Measurements from ENCODE around the gene EML4.
"Not testable (repeated sequence)": the region's sequence is repeated elsewhere in the genome, so short reads cannot be mapped to it uniquely, and the experiment has no call there.

The EML4 gene

DNA sequence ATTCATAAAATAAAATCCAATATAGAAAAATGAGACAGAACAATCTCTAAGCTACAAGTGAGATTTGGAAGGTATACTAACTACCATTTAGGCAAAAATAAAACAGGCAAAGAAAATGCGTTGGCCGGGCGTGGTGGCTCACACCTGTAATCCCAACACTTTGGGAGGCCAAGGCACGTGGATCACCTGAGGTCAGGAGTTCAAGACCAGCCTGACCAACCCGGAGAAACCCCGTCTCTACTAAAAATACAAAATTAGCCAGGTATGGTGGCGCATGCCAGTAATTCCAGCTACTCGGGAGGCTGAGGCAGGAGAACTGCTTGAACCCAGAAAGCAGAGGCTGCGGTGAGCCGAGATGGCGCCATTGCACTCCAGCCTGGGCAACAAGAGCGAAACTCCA lies 178.4 kb downstream of the EML4 start:
- FAIRE-seq; DNase-seq (ENCODE audit: low spot score): not testable (repeated sequence)

DNA sequence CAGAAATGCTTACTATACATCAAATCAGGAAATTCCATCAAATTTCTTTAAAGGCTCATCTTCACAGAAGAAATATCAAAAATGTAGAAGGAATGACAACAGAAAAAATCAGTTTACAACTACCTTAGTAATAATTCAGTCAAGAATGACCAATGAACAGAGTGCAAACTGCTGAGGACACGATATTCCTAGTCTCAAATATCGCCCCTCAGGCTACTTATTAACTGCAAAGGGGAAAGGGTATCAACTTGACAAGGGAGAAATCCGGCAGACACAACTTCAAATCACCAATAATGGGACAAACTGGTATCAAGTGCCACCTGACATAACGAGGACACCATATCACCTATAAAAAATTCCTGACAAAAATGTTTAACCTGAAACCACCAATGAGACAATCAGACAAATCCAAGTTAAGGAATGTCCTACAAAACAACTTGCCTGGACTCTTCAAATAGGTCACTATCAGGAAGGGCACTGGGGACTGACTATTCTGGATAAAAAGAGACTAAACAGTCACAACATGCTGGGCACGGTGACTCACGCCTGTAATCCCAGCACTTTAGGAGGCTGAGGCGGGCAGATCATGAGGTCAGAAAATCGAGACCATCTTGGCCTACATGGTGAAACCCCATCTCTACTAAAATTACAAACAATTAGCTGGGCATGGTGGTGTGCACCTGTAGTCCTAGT lies 179.1 kb downstream of the EML4 start:
- FAIRE-seq: no peak
- DNase-seq (ENCODE audit: low spot score): no peak

DNA sequence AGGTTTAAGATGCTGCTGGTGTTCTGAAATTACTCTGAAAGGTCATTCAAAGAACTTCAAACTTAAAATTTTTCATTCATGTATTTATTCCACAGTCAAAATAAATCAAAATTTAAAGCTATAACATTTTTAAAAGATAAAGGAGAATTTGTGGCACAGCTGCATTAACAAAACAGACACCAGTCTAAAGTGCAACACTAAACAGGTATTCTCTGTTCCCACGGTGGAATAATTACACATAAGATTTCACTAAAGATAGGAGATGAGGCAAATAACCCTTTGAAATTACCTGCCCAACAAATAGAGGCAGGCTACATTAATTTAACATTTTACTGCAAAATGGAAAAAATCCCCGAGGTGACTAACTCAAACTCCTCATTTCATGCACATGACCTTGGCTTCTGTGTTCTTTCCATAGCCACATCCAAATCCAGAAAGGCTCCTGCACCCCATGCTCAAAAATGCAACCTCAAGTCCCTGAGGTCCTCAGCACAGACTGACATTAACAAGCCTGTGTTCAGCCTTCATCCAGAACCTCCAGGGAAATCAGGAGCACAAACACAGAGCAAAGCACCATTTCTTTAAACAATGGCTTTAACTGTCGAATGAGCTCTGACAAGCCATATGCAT lies 181.4 kb downstream of the EML4 start:
- FAIRE-seq (no peak), DNase-seq (ENCODE audit: low spot score) (no peak)

DNA sequence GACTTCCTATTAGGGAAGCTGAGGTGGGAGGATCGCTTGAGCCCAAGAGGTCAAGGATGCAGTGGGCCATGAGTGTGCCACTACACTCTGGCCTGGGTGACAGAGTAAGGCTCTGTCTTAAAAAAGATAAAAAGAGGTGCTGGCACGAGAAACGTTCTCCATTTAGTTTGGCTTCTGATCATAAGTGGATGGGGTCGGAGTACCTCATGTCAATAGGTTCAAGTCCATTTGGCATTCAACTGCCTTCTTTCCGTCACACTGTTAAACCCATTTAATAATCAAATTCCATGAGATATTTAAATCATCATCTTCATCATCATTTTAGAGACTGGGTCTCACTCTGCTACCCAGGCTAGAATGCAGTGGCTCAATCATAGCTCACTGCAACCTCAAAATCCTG lies 182.7 kb downstream of the EML4 start:
- DNase-seq (ENCODE audit: low spot score) (no peak), FAIRE-seq (no peak)

DNA sequence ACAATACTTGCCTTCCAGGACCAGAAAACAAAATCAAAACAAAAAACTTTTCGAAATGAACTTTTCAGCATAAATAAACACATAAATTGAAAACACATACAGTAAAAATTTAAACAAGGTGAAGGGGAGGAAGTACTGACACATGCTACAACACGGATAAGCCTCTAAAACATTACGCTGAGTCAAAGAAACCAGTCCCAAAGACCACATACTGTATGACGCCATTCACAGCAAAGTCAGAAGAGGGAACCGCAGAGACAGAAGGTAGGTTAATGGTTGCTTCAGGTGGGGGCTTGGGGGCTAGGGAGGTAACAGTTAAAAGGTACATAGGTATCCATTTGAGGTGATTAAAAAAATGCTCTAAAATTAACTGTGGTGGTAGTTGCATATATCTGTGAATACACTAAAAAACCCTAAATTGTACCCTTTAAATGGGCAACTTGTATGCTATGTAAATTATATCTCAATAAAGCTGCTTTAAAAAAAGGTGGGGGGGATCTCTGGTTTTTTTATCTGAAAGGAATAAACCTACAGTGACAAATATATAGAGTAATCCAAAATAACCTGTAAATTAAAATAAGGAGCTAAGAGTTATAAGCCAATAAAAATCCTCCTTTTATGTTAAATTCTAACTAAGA lies 184.8 kb downstream of the EML4 start:
- DNase-seq (ENCODE audit: low spot score) (no peak), FAIRE-seq (no peak)

DNA sequence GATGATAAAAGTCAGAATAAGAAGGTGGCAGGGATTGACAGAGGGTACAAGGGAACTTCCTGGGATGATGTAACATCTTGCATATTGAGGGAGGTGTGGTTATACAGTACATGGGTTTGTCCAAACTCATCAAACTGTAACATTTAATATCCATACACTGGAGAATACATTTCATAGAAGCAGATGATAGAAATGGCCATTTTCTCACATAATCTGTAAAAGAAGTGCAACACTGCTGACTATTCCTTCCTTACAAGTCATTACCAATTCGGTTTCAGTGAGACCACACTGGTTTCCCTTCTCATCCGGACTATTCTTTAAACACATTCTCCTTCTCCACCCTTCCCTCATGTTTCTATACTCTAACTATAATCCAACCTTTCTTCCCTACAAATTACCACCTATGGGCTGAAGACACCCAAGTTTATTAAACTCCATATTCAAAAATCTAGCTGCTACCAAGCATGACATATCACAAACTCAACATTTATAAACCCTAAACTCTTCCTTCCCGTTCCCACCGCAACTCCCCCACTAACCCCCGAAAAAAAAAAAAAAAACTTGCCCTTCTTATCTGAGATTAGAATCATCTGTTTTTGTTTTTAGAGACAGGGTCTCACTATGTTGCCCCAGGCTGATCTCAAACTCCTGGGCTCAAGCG lies 190.3 kb downstream of the EML4 start:
- FAIRE-seq: no peak
- DNase-seq (ENCODE audit: low spot score): no peak

DNA sequence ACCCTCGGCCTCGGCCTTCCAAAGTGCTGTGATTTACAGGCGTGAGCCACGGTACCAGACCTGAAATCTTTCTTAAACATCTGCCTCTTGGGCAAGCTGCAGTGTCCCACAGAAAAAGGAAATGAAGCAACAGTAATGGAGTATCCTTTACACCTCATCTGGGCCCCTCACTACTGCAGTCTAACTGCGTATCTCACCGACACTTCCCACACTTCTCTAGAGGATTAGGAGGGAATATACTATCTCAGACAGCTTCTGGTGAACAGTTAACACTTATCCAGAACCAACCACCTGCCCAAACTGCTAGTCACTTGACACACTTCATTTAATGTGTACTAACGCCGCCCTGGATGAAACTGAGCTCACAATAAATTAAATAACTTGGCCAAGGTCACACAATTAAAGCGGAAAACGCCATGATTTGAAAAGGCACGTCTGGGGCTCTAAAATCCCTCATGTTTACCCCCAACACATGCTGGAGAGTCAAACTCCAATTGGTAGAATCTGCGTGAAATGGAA lies 190.9 kb downstream of the EML4 start:
- no peak for DNase-seq (ENCODE audit: low spot score)
- no peak for FAIRE-seq

DNA sequence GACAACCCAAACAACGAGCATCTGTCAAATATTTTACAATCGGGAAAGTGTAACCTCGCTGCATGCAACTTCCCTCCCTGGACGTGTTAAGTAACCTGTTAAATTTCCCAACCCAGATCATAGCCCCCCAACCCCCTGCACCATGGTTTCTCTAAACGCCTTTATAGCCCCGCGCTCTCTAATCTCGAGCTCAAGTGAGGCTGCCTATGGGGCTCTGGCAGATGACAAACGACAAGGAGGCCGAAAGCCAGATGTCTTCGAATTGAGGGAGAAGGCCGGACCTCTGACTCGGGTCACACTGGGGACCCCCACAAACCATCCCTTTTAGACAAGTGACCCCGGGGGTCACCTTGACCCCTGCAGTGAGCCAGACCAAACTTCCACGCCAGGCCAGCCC lies 191.3 kb downstream of the EML4 start:
- FAIRE-seq: no peak

DNA sequence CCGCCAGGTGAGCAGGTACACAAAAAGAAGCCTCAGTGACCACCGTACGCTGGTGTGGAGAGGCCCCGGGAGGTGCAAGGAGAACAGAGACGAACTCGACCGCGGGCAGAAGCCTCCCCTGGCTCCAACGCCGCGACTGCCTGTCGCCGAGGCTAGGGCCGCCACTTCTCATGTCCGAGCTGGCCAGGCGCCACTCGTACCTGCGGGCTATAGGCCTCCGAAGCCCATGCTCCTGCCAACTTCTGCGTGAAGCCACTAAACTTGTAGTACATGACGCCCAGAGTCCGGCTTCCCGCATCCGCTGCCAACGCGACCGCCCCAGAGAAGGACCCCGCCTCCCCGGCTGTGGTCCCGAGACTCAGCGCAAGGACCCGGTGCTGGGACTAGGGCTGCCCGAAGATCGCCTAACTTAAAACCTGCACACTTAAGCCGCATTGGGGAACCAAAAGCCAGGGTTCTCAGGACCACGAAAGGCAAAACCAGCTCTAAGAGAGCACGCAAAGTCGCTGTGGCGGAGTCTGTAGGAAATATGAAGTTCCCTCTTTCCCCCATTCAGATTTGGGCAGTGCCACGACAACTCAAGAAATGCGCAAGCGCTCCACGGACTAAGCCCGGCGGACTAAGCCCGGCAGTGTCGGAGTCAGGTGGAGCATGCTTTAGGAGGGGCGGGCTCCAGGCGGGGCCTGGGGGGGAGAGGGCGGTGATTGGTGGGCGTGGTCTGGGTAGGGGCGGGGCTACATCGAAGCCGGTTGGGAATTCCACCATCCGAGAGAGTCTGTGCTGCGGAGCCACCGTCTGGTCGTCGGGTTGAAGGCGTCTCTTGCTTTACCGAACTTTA lies 192.0 kb downstream of the EML4 start, which contains the start of gene COX7A2L:
TSS of gene COX7A2L (minus strand) at position 328 of the 838 bp plus-strand sequence. CDS start at position 272, 56 bp downstream.
- FAIRE-seq (peak; percentile 84), DNase-seq (ENCODE audit: low spot score) (peak; percentile 91)

More for the DNA sequence above, 191.3 kb downstream of the EML4 start:
- DNase-seq (ENCODE audit: low spot score): no peak

DNA sequence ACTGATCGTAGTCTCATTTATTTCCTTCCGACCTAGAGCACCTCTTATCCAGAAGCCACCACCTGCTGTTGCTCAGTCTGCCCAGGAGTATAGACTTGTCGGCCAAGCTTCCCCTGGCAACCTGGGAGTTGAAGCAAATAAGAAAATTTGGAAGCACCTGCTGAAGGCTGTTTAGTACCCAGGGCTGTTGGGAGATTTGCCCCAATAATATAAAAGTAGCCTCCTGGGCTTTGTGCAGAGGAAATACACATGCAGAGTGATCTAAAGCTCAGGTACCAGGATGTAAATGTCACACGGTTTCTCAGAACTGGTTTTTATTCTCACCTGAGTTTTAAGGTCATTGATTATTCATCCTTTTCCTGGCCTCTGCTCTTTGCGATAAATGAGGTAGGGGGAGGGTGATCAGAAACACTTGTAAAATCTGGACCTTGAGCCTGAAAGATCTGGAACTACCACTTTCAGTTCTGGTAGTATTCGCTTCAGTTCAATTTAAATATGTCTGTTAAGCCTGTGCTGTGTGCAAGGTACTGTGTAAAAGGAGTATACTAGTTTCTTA lies 192.7 kb downstream of the EML4 start:
- DNase-seq (ENCODE audit: low spot score): no peak
- FAIRE-seq: no peak

DNA sequence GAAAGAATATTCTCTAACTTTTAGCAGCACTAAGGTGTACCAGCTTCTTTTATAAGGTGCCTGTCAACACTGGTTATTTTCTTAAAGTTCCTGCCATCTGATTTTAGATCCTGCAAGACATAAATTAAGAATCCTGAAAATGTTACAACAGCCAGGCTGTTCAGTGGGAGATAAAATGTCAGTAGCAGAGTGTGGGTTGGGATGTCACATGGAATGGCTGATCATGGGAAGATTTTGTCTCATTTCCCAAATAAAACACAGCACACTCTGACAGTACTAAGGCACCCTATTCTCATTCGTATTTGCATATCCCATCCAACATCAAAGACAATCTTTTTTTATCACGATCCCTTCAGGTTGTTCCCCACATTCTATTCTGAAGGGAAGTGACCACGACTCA lies 194.3 kb downstream of the EML4 start:
- DNase-seq (ENCODE audit: low spot score) (no peak), FAIRE-seq (no peak)

DNA sequence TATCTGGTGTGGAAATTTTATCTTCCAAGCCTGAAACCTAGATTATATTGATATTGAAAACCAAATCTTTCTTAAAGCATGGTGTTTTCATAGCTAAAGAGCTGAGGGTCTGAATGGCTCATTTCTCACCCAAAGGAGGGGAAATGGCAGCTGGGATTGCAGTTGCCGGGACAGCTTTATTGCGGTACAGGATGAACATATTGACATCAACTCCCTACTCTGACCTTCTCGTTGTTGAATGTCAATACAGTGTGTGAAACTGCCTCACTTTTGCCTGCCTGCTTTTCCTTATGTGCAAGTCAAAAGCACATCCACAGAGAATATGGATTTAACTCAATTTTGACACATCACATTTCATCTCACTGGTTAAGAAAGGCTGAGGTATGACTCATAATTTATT lies 195.5 kb downstream of the EML4 start:
- DNase-seq (ENCODE audit: low spot score) (no peak), FAIRE-seq (no peak)

DNA sequence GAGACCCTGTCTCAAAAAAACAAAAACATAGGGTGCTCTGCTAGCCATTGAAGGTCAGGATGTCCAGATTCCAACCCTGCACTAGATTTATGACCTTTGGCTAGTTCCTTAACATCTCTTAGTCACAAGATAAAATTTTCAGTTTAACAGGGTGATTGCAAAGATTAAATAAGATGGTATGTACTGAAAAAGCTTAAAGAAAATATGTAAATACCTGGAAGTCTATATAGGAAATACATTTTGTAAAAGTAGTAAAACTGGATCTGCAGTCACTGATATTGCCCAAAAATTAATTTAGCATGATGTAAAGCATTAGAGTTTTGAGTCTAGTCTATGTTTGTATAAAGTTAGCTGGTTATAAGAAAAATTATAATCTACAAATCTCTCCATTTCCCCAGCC lies 197.3 kb downstream of the EML4 start:
- FAIRE-seq: no peak
- no peak for DNase-seq (ENCODE audit: low spot score)

DNA sequence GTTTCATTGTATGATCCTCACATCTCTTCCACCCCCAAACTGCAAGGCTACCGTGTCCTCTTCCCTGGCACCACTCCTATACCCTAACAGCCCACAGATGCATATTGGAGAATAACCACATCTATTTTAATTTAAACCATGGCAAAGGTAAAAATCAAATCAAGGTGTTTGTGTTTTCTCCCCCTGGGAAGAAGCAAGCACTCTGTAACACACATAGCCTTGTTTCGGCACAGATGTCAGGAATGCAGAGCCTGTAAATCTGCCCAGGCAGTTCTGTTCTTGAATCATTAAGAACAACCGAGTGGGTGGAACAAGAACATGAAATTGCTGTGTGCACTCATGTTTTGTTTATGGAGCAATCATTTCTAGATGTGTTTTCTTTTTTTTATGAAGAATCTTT lies 198.7 kb downstream of the EML4 start:
- DNase-seq (ENCODE audit: low spot score) (no peak), FAIRE-seq (no peak)

DNA sequence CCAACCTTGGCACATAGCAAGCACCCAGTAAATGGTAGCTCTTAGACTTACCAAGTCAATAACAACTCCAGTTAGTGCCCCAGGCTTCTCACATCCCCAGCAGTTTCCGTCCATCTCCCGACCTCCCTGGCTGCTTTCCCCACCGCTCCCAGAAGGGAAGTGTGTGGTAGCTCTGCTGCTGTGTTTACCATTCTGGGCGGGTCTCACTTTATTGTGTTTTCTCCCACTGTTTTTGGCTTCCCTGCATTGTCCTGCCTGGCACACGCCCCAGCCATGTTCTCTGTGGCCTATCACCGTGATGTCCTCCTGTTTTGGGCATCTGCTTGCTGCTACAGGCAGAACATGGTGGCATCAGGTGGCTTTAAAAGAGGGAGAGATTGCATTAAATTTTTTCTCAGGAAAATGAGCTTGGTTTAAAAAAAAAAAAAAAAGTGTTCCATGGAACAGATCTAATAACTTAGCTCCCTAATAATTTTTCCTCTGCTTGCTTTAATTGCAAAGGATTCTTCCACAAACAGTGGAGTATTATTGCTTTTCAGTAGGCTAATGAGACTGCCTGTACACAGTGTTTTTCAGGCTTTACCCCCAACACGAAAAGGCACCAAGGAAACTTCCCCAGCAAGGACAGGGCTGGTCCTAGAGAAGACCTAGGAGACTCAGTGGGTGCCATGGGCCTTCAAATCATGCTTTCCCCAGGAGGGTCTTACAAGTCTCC lies 199.8 kb downstream of the EML4 start:
- no peak for FAIRE-seq
- no peak for DNase-seq (ENCODE audit: low spot score)

DNA sequence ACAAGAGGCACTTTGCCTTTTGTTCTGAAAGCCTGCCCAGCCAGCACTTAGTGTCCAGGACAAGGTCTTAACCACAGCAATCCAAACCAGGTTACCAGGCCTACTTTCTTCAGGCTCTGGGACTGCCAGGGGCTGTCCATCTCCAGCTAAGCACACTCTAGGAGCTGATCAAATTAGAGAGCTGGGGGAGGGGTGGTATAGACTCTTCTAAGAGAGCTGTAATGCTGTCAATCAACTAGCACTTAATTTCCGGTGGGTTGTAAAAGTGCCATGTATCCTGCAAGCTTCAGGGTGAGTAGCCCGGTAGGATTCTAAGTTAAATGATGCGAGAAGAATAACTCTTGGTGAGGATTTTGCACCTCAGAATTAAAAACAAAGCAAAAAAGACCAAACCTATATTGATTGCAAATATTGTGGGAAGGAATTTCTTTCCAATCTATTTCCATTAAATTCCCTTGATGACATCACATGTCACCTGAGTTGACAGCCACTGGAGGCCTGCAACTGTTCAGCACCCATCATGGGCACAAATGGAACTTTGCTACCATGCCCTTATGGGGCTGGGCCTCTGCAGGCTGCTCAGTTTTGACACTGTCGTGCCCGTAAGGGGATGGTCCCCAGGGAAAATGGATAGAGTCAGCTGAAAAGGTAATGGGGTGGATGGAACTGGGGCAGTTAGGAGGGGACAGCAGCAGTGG lies 200.5 kb downstream of the EML4 start:
- FAIRE-seq (no peak), DNase-seq (ENCODE audit: low spot score) (no peak)

DNA sequence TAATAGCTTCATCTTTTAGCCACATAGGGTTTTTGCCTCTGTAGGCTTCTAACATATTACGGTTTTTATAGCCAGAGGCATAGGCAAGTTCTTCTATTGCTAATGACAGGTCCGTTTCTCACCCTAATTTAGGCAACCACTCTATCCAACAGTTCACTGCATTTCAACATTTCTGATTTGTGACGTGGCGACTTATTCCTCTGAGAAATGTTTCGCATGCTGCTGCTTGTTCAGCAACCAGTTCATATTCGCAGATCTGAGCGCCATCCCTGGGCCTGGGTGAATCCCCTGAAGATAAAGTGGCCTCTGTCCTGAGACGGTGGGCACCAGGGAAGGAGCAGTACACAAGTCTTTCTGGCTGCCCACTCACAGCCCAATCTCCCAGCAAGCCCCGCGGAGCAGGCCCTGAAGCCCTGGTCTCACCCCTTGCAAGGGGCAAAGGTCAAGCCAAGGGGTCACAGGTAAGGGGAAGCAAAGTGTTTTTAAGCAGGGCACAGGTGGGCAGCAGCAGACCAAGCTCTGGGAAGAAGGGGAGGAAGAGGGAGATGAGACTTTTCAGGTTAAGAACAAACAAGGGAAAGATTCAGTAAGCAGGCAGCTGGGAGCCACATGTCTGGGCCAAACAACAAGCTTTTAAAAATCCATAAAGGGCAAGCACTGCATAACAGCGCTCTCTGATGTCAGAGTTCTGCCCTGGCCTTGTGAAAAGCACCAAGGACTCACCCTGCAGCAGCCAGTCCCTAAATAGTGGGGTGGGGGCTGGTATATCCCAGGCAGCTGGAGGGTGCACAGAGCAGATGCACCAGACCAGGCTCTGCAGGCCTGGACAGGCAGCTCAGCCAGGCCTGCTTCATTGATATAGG lies 202.7 kb downstream of the EML4 start:
- DNase-seq (ENCODE audit: low spot score) (no peak), FAIRE-seq (no peak)

DNA sequence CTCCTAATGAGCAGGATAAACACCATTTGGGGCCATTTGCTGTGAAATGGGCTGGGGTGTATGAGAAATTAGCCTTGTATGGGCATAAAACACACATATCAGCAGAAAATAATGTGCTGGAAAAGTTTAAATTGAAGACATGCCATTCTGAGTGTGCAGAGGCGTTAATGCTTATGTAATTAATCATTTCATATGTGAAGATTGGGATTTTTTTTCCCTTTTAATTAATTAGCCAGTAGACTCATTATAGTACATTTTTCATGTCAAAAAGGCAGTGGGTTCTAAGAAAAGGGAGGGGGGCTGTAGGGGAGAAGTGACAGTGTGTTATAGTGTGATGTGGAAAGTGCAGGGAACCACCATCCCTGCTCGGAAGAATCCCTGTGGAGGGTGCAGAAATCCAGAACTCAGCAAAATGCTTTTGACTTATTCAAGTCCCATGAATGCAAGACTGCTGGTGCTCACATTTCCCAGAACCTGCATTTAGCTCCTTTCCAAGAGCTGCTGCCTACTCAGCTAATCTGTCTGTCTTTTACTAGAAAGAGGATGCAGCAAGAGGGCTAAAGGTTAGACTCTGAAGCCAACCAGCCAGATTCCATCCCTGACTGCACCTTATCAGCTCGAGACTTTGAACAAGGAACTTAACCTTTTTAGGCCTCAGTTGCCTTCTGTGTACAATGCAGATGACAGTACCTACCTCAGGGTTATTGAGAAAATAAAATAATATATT lies 203.5 kb downstream of the EML4 start:
- DNase-seq (ENCODE audit: low spot score): no peak
- no peak for FAIRE-seq
